Smooth muscle cell (in vitro differentiated cells): Measurements from ENCODE around the gene RIOX2. TPM values are rescaled to one million over a fixed set of nuclear protein-coding genes. Genes with fewer than 3 reads are reported as not detected.

ENCODE experiments used
- DNase-seq: peaks from one replicate; lab custom pipeline; 2025; ENCODE audit not compliant: unreplicated experiment; lab: John Stamatoyannopoulos, UW
- H2AFZ ChIP-seq: fragments of 200-600 bp; sonication (generic); 2 replicates; pipeline ENCODE4 v1.6.0; 2016; ENCODE audit warnings: antibody characterized with exemption, low read depth, mild to moderate bottlenecking
- H3F3A ChIP-seq: fragments of 200-600 bp; sonication (generic); 2 replicates; pipeline ENCODE4 v1.6.0; 2017; ENCODE audit warnings: antibody characterized with exemption, low read depth
- H3K27ac ChIP-seq: fragments of 200-600 bp; sonication (generic); 2 replicates; pipeline ENCODE4 v1.5.1; 2016; ENCODE audit warnings: low read depth, mild to moderate bottlenecking
- H3K27me3 ChIP-seq: fragments of 200-600 bp; sonication (generic); 2 replicates; pipeline ENCODE4 v1.6.1; 2016; ENCODE audit warnings: low read depth, mild to moderate bottlenecking
- H3K36me3 ChIP-seq: fragments of 200-600 bp; sonication (generic); 2 replicates; pipeline ENCODE4 v1.5.1; 2016; ENCODE audit warnings: low read depth
- H3K4me1 ChIP-seq: fragments of 200-600 bp; sonication (generic); 2 replicates; pipeline ENCODE4 v1.5.1; 2016; ENCODE audit warnings: low read depth
- H3K4me2 ChIP-seq: fragments of 200-600 bp; sonication (generic); 2 replicates; pipeline ENCODE4 v1.6.0; 2016; ENCODE audit warnings: mild to moderate bottlenecking
- H3K4me3 ChIP-seq: fragments of 200-600 bp; sonication (generic); 2 replicates; pipeline ENCODE4 v1.5.1; 2016; ENCODE audit warnings: mild to moderate bottlenecking
- H3K79me2 ChIP-seq: fragments of 200-600 bp; sonication (generic); 2 replicates; pipeline ENCODE4 v1.6.0; 2016; ENCODE audit warnings: low read depth, mild to moderate bottlenecking
- H3K9ac ChIP-seq: fragments of 200-600 bp; sonication (generic); 2 replicates; pipeline ENCODE4 v1.6.0; 2016; ENCODE audit warnings: low read depth
- H3K9me3 ChIP-seq: fragments of 200-600 bp; sonication (generic); replicated peaks from 2 replicates; pipeline ENCODE4 v1.5.1; 2016; ENCODE audit warnings: low read depth
- H4K20me1 ChIP-seq: fragments of 200-600 bp; sonication (generic); 2 replicates; pipeline ENCODE4 v1.6.0; 2016; ENCODE audit warnings: low read depth
- CTCF ChIP-seq: fragments of 200-600 bp; sonication (generic); IDR thresholded peaks from 2 replicates; pipeline ENCODE4 v1.5.1; 2017; ENCODE audit warnings: borderline replicate concordance, mild to moderate bottlenecking, antibody characterized with exemption; ENCODE audit not compliant: insufficient read depth, poor library complexity, severe bottlenecking
- whole genome bisulfite sequencing: methylation state at CpG from one replicate; pipeline ENCODE4 v1.1.7; 2016; ENCODE audit warnings: low lambda C conversion rate; 5-methylcytosine and 5-hydroxymethylcytosine counted together
- polyA plus RNA-seq: library from polyadenylated mRNA; unstranded; fragments of >200 nt; fragmentation: Nextera tagmentation; extraction: Ambion mirVana; gene quantifications from 2 replicates; pipeline ENCODE4 v1.2.1, GENCODE V29; 2016
- total RNA-seq: library from RNA; depleted of rRNA; stranded (reverse); fragments of >200 nt; gene quantifications from 2 replicates; pipeline ENCODE4 v1.2.3, GENCODE V29; 2014

RIOX2 gene
- total and polyA plus RNA-seq, 2 experiments from 2014 or later = 14.6 to 17.8 TPM

- TF ChIP-seq CTCF = no peak
These were observed 31.2 kb upstream of the RIOX2 start for GRCh38 chr3:98003306-98003969.

GRCh38 chr3:98002717-98003116, 30.5 kb upstream of the RIOX2 start:
- H3F3A ChIP-seq = no peaks in the 10 kb centered on the region
- H4K20me1 ChIP-seq = no peaks in the 10 kb centered on the region
- H3K27me3 ChIP-seq = no peaks in the 10 kb centered on the region
- no peak overlapping the region for H3K4me2 ChIP-seq
- no peak overlapping the region for H3K9ac ChIP-seq
- no peak overlapping the region for H3K4me3 ChIP-seq
- no peak for DNase-seq
- no peaks in the 10 kb centered on the region for H3K79me2 ChIP-seq
- H3K27ac ChIP-seq = no peak overlapping the region
- H3K4me1 ChIP-seq = no peaks in the 10 kb centered on the region
- TF ChIP-seq CTCF = no peak
- no peak overlapping the region for H2AFZ ChIP-seq
- 96% methylated on average over 1 of the region's 1 CpG for WGBS
- no peaks in the 10 kb centered on the region for H3K36me3 ChIP-seq
- H3K9me3 ChIP-seq = no peaks in the 10 kb centered on the region

More at GRCh38 chr3:98003306-98003969, 31.2 kb upstream of the RIOX2 start:
- no peak for DNase-seq
- H4K20me1 ChIP-seq = no peaks in the 10 kb centered on the region
- no peak overlapping the region for H3K27ac ChIP-seq
- no peak overlapping the region for H2AFZ ChIP-seq
- no peaks in the 10 kb centered on the region for H3K4me1 ChIP-seq
- no peaks in the 10 kb centered on the region for H3K9me3 ChIP-seq
- H3K4me3 ChIP-seq = no peak overlapping the region
- no peaks in the 10 kb centered on the region for H3F3A ChIP-seq
- WGBS = 81% methylated on average over 2 of the region's 2 CpGs
- no peaks in the 10 kb centered on the region for H3K27me3 ChIP-seq
- no peak overlapping the region for H3K9ac ChIP-seq
- H3K36me3 ChIP-seq = no peaks in the 10 kb centered on the region
- H3K4me2 ChIP-seq = no peak overlapping the region
- H3K79me2 ChIP-seq = no peaks in the 10 kb centered on the region

GRCh38 chr3:97999994-98000393, 27.8 kb upstream of the RIOX2 start:
- H3K27ac ChIP-seq = no peak overlapping the region
- TF ChIP-seq CTCF = no peak
- WGBS = 47% methylated on average over 1 of the region's 1 CpG

GRCh38 chr3:97999103-97999502, 26.9 kb upstream of the RIOX2 start:
- 95% methylated on average over 5 of the region's 5 CpGs for WGBS
- no peak for DNase-seq
- H3K27ac ChIP-seq = no peak overlapping the region
- H2AFZ ChIP-seq = no peak overlapping the region
- no peaks in the 10 kb centered on the region for H3K4me1 ChIP-seq
- no peaks in the 10 kb centered on the region for H3K79me2 ChIP-seq
- H4K20me1 ChIP-seq = no peaks in the 10 kb centered on the region
- no peaks in the 10 kb centered on the region for H3K9me3 ChIP-seq
- H3K9ac ChIP-seq = no peak overlapping the region
- H3K4me3 ChIP-seq = no peak overlapping the region
- H3F3A ChIP-seq = no peaks in the 10 kb centered on the region
- no peaks in the 10 kb centered on the region for H3K36me3 ChIP-seq
- H3K27me3 ChIP-seq = no peaks in the 10 kb centered on the region
- no peak overlapping the region for H3K4me2 ChIP-seq
- no peak for TF ChIP-seq CTCF

More at GRCh38 chr3:97999994-98000393, 27.8 kb upstream of the RIOX2 start:
- Histone ChIP-seq H4K20me1 (no peaks in the 10 kb centered on the region), H3K4me2 (no peak overlapping the region), H3K4me3 (no peak overlapping the region), H3K27me3 (no peaks in the 10 kb centered on the region), H3K36me3 (no peaks in the 10 kb centered on the region), H3K9me3 (no peaks in the 10 kb centered on the region), H3K4me1 (no peaks in the 10 kb centered on the region), H3K9ac (no peak overlapping the region), H2AFZ (no peak overlapping the region), H3F3A (no peaks in the 10 kb centered on the region), H3K79me2 (no peaks in the 10 kb centered on the region)
- DNase-seq = no peak
